NCI-H82 (cell line): Measurements from ENCODE around the gene CCDC177.

Experiments
- DNase-seq: peaks from one replicate; lab custom pipeline; 2025; lab: John Stamatoyannopoulos, UW

Gene CCDC177

DNA sequence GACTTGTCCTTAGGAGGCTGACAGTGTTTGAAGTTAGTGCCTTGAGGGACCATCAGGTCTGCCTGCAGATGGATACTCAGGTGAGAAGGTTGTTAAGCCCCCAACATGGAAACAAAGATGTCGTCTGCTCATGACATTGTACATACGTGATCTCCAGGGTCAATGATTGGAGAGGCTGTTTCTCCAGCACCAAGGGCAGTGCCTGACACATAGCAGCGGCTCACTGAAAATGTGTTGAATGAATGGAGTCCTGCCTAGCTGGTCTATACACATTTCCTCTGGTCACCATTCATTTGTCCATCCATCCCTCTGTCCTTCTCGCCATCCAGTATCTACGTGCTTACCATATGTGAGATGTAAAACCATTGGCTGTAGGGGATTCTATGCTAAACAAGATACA lies 7.1 kb downstream of the CCDC177 start:
- DNase-seq = no peak

DNA sequence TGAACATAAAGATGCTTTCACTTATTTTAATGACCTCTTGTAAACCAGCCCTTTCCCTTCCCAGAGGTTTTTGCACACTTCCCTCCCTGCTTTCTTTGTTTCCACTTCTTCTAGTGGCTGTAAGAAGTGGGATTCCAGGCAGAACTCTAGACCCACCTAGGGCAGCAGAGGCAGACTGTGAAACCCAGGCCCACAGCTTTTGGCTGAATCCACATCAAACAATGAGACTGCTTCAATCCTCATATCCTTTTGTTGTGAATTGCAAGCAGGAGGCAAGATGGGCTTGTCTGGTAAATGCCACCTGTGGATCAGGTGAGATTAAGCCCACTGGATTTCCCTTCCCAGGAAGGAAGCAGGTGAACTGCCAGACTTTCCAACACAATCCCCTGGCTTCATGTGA lies 12.8 kb downstream of the CCDC177 start:
- no peak for DNase-seq

DNA sequence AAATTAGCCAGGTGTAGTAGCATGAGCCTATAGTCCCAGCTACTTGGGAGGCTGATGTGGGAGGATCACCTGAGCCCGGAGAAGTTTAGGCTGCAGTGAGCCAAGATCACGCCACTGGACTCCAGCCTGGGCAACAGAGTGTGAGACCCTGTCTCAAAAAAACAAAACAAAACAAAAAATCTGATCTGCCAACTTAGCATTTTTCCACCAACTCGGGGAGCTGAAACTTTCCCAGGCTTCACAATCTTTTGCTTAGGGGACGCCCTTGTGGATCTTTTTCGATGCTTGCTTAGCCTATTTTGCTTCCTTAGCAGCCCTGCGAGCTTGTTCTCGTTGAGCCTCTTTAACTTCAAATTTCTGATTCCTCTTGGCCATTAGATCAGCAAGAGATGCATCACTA lies 13.8 kb downstream of the CCDC177 start:
- no peak for DNase-seq

DNA sequence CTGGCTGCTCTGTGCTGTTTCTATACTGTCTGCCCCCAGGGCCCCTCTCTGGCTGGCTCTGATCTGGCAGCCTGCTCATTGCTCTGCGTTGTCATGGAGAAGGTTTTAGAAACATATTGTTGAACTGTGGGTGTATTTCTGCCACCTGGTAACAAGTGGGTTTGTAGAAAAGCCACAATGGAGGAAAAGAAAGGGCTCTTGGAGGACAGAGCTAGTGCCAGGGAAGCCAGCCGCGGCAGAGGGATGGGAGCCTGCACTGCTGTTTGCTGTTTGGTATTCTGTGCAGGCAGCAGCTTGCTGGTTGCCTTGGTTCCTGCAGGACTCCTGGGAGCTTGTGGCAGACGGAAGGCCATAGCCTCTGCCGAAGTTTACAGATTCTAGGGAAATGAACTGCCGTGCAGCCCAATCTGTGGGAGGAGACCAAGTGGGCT lies 15.1 kb downstream of the CCDC177 start:
- peak; percentile 39 for DNase-seq

DNA sequence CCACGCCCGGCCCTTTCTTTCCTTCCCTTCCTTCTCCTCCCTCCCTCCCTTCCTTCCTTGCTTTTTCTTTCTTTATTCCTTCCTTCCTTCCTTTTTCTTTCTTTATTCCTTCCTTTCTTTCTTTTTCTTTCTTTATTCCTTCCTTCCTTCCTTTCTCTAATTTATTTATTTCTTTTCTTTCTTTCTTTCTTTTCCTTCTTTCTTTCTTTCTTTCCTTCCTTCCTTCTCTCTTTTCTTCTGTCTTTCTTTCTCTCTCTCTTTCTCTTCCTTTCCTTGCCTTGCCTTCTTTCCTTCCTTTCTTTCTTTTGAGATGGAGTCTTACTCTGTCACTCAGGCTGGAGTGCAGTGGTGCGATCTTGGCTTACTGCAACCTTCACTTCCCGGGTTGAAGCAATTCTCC lies 15.9 kb downstream of the CCDC177 start:
- DNase-seq = no peak

DNA sequence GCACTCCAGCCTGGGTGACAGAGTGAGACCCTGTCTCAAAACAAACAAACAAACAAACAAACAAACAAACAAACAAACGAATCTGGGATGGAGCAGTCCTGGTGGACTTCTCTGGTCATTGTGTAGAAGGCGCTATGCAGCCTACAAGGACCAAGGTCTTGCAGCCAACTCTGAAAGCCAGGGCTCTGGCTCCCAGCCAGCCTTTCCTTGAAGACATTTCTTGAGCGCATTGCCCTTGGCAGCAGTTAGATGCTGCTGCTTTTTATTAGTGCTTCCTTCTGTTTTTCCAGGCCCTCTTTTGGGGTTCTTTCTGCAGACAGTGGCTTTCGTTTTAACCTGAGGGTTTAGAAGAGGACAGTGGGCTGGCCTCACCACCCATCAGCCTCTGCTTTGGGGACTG lies 20.2 kb downstream of the CCDC177 start:
- DNase-seq = no peak

DNA sequence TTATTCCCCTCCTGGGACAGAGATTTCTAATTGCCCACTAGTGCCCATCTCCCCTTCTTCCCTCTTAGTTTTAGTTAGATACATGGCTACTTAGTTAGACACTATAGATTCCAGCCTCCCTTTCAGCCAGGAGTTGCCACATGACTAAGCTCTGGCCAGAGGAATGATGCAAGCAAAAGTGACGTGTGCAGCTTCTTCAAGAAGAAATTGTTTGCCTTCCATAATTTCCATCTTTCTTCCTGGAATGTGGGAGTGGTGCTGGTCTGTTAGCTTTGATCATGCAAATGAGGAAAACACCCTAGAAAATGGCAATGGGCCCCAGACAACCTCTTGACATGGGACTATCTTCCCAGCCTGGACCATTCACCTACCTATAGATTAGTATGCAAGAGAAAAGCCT lies 21.4 kb downstream of the CCDC177 start:
- DNase-seq = no peak

DNA sequence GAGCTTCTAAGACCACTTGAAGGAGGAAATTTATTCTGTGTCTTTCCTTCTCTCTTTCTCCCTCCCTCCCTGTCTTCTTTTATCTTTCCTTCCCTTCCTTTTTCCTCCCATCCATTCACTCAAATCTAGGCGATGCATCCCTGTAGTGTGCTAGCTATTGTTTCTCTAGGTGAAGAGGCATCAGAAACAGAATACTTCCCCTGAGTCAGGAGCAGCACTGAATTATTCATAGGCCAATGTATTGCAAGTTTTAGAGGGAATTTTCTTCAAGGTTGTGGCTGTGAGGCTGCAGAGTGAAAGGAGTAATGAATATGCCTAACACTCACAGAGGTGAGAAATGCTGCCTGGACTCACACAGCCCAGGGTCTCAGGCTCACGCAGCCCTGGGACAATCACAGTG lies 23.2 kb downstream of the CCDC177 start:
- no peak for DNase-seq

DNA sequence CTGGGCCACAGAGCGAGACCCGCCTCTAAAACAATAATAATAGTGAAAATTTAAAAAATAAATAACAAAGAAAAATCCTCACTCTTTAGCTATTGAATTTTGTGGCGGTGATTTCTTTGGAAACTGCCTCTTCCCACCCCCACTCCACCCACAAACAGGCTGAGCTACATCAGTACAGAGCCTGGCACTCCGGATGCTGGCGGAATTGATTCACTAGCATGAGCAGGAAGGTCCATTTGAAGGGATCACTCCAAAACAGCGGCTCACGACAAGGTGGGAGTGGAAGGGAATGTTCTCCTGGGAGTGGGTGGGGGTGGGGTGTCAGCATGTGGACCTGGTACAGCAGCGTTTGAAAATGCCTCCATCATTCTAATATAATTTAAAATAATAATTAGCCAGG lies 26.1 kb downstream of the CCDC177 start:
- DNase-seq = no peak

DNA sequence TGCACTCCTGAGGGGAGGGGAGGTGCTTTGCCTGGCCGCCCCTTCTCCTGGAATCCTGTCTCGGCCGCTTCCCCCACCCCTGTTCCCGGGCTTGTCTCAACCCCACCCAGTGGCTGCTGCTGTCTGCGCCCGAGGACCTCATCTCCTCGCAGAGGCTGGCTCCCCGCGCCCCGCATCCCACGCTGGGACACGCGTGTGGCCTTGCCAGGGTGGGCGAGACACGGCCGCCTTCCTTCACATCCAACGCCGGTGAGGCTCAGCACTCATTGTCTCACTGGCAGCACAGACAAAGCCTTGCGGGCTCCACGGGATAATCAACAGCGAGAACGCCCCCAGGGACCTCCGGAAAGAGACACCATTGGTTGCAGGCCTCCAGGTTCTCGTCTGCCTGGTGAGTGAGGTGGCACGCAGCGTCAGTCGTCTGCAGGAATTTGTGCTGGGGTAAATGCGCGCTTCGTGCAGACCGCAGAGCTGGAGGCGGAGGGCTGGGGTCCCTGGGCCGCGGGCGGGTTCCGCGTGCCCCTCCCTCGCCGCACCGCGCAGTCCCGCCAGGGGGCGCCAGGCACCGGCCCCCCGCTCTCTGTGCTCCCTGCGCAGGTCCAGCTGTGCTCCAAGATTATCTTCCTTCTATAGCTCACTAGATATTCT lies 26.8 kb downstream of the CCDC177 start:
- DNase-seq = peak; percentile 58

DNA sequence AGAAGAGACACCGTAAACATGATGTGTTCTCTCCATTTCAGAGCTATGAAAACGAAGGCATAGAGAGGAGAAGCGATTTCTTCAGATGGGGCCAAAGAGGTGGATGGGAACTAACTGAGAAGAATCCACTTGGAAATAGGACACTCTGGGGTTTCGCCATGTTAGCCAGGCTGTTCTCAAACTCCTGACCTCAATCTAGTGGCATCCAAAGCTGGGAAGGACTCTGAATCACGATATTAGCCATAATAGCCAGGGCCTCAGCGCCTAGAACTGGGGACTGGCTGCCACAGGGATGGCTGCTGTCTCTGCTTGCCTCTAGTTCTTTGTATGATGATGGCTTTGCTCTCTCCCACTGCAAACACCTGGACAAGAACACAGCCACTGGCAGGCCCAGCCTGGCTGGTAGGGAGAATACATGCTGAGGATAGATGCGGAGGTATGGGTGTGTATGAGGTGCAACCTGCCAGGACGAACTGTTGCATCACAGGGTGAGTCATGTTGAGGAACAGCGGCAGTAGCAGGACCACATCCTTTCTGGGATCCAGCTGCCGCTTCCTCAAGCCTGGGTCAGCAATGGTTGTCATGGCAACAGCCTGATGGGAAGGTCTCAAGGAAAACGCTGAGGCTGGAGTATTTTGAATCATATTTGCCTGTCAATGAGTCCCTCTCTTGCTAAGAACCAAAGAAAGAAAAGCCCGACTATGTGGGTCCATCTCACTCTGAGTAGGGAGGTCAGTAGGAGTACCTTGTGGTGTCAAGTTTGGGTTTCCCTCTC lies 31.1 kb downstream of the CCDC177 start:
- DNase-seq = peak; percentile 6

DNA sequence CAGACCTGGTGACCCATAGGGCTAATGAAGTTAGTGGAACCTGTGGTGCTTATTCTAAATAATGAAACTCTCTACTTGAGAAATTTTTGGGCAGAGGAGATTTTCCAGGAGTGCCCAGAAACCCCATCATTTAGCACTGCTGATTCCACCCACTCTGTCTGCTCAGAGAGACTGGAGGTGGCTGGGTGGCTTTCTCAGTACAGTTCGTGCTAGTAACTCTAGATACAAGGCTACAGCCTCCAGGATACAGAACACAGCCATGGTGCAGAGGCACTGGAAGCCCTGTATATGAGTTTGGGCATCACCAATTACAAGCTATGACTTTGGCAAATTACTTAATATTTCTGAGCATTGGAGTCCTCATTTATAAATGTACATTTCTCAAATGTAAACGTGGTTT lies 32.4 kb downstream of the CCDC177 start:
- DNase-seq = no peak

DNA sequence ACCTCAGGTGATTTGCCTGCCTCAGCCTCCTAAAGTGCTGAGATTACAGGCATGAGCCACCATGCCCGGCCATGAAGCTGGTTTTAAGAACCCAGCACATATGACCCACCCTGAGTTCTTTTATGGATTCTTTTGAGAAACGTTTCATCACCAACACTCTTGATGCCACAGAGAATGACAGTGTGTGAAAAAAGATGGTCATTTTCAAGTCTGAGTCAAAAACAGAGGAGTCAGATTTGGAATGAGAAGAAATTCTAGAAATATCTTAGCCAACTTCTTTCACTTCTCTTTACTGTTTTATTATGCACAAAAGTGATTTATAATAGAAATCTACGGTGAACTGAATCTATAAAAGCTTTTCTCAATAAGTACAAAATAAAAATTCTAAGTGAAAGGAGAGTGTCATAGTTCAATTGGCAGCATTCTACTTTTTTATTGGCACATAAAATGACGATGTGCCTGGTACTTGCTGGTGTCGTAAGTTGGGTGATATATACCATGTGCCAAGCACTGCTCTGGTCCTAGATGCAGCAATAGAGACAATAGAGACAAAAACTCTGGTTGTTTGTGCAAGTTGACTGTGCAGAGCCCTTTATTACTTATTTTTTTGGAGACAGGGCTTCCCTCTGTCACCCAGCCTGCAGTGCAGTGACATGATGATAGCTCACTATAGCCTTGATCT lies 33.9 kb downstream of the CCDC177 start:
- no peak for DNase-seq

DNA sequence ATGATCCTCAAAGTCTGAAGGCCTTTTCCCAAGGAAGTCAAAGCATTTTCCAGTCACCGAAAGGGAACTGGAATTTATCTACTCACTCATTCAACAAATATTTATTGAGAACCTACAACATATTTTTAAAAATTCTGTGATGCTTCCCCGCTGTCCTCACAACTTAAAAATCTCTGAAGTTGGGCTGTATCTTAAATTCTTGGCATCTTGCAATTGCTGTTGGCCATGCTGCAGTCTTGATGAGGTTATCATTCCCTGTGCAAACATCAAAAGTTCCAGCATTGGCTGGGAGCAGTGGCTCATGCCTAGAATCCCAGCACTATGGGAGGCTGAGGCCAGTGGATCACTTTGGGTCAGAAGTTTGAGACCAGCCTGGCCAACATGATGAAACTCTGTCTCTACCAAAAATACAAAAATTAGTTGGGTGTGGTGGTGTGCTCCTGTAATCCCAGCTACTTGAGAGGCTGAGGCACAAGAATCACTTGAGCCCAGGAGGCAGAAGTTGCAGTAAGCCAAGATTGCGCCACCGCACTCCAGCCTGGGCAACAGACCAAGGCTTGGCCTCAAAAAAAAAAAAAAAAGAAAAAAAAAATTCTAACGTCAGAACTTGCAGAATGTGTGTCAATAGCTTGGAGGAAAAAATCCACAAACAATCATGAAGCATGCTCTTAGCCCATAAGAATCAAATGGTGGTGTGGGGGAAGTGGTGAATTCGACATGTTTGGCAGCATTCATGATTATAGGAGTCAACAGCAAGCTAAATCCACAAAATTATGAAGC lies 34.9 kb downstream of the CCDC177 start:
- no peak for DNase-seq

DNA sequence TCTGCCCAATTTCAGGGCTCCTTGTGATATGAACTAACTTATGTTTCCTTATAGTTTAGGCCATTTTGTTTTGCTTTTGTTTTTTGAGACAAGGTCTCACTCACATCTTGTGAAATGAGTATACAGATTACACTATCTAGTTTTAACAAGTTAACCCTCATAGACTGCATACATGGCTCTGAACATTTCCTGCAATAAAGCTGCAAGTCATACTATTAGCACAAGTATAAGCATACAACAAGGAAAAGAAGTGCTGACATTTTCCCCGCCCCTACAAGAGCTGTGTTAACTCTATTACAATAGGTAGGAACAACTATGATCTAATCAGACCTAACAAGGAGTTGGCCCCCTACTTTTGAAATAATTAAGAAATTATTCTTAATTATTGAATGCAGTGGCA lies 35.9 kb downstream of the CCDC177 start:
- DNase-seq = no peak

DNA sequence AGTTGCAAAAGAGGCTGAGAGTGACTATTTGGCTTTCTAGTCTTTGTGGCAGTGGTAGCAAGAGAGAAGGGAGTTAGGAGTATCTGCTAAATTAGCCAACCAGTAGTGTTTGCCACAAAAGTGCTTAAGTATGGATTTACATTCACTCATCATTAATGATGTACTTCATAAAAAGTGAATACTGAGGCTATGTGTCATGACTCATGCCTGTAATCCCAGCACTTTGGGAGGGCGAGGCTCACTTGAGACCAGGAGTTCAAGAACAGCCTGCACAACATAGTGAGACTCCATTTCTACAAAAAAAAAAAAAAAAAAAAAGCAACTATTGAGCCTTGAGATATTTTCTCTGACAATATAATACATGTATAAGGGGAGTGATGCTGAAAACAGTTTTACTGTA lies 36.8 kb downstream of the CCDC177 start:
- DNase-seq = peak; percentile 46

DNA sequence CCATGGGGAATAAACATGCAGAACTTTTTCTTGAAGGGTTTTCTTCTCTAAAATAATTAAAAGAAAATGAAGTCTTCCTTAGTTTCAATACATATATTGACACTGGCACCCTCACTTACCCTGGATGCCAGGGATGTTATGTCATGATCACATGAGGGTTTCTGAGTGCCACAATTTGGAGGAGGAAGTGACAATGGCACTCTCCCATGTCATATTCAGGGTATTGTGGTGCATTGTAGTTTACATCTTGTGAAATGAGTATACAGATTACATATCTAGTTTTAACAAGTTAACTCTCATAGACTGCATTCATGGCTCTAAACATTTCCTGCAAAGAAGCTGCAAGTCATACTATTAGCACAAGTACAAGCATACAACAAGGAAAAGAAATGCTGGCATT lies 37.7 kb downstream of the CCDC177 start:
- DNase-seq = no peak

DNA sequence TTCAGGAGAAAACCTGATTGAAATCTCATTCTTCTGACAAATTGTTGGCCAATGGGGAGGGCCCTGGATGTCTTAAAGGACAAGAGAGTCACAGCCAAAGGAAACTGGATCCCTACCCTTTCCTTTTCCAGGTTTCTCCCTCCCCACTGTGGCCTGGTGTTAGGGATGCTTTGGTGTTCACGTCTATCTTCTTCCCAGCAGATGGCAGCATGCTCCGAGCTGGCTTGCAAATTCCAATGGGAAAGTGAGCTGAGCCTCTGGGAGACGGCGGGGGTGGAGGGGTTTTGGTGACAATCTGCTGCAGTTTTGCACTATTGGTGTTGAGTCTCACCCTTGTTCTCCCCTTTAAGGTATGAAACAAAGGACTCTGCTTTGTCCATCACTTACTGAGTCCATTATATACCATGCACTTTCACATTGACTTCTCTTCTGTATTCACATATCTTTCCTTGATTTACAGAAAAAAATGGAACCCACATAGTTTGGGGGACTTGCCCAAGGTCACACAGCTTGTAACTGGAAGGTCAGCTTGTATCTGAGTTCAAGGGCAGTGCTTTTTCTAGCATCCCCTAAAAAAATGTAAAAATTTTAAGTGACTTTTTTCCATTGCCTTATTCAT lies 39.3 kb downstream of the CCDC177 start:
- peak; percentile 89 for DNase-seq

DNA sequence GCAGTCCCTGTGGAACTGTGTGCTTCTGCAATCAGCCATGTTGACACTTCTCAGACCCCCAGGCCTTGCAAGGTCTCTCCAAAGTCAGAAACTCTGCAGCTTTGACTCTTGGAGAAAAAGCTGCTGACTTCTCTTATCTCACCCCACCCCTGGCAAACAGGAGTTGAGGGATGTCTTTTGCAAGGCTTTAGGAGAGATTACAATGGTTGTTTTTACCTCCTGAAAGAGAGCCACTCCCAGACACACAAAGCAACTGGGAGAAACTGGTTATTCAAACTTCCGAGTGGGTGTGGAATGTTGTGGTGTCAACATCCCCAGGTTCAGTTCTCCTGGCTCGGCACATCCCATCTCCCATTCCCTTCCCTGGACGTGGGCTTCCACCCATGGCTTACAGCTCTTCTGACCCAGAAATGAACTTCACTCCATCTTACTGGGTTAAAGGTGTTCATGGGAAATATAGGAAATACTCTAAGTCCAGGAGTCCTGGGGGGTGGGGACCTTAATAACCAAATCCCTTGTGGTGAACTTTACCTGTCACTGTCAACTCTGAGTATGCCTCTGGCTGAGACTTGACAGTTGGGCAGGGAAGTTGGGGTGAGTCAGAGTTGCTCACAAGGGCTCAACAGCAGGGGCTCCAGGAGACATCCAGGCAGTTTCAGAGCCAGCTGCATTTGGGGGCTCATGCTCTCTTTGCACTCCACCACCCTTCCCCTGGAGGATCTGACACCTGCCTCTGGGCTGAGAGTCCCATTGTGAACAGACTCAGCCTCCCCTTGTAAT lies 41.9 kb downstream of the CCDC177 start:
- DNase-seq = no peak

DNA sequence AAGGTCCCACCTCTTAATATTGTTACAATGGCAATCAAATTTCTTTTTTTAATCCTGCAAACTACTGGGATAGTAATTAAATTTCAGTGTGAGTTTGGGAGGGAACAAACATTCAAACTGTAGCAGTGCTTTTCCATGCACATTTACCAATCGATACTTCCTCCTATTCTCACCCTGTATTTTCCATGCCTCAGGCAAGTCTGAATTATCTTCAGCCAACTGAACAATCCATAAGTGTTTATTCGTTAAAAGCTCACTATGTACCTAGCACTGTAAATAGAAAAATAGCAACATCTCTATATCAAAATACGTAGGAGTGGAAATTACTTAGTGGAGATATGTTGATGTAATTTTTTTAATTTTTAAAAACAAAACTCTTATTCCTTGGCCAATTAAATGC lies 43.5 kb downstream of the CCDC177 start:
- no peak for DNase-seq

DNA sequence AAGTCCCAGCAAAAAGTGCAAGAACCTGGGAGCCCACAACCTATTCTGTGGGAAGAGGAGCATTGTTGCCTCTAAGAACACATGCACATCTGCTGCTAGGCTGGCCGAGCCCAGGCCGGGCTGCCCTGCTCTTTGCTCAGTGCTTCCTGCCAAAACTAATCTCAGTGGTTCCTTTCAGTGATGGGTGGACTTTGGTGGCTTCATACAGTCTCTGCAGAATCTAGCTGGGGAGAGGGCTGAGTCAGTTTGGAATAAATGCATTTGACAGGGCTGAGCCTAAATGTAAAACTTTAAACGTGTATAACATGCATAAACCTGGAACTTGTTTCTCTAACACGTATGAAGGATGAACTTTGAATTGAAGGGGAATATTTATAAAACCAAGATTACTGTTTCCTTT lies 44.6 kb downstream of the CCDC177 start:
- DNase-seq = no peak
